Suppressor macrophage treated with lipopolysaccharide for 4 hours (primary cell): ENCODE data around the gene MYO1D.
"Not testable (repeated sequence)": the region's sequence is repeated elsewhere in the genome, so short reads cannot be mapped to it uniquely, and the experiment has no call there.

Source experiments
- DNase-seq: peaks from one replicate; pipeline ENCODE4 v3.0.0-alpha.2; 2020

MYO1D gene

GRCh38 chr17:32887410-32887809 is 10.5 kb upstream of the MYO1D start:
- not testable (repeated sequence) for DNase-seq

- not testable (repeated sequence) for DNase-seq
Observed at GRCh38 chr17:32886951-32887350, 10.0 kb upstream of the MYO1D start.

GRCh38 chr17:32882734-32883133 is 5.8 kb upstream of the MYO1D start:
- DNase-seq: peak; percentile 79

GRCh38 chr17:32882029-32882428 is 5.1 kb upstream of the MYO1D start:
- DNase-seq: no peak

GRCh38 chr17:32880671-32881453 is 3.9 kb upstream of the MYO1D start:
- DNase-seq: peak; percentile 33

- DNase-seq: no peak
Observed at GRCh38 chr17:32879134-32879533, 2.2 kb upstream of the MYO1D start.

GRCh38 chr17:32878211-32878610 is 1.3 kb upstream of the MYO1D start:
- peak; percentile 56 for DNase-seq

GRCh38 chr17:32877164-32877764 is 340 bp upstream of the MYO1D start:
- peak; percentile 96 for DNase-seq

GRCh38 chr17:32875923-32876416 is 954 bp downstream of the MYO1D start:
- no peak for DNase-seq

- DNase-seq: no peak
Observed at GRCh38 chr17:32875230-32875917, 1.6 kb downstream of the MYO1D start.

GRCh38 chr17:32873114-32873513 is 3.8 kb downstream of the MYO1D start:
- DNase-seq: no peak

- peak; percentile 66 for DNase-seq
Observed at GRCh38 chr17:32871746-32872145, 5.2 kb downstream of the MYO1D start.

- DNase-seq: no peak
Observed at GRCh38 chr17:32870969-32871368, 6.0 kb downstream of the MYO1D start.

- no peak for DNase-seq
Observed at GRCh38 chr17:32870027-32870670, 6.8 kb downstream of the MYO1D start.

GRCh38 chr17:32869345-32870026 is 7.4 kb downstream of the MYO1D start:
- DNase-seq: no peak

GRCh38 chr17:32865141-32865540 is 11.8 kb downstream of the MYO1D start:
- no peak for DNase-seq

- DNase-seq: no peak
Observed at GRCh38 chr17:32863559-32863958, 13.4 kb downstream of the MYO1D start.

- DNase-seq: no peak
Observed at GRCh38 chr17:32862940-32863339, 14.0 kb downstream of the MYO1D start.

GRCh38 chr17:32861981-32862380 is 14.9 kb downstream of the MYO1D start:
- no peak for DNase-seq

- no peak for DNase-seq
Observed at GRCh38 chr17:32859857-32860525, 16.9 kb downstream of the MYO1D start.

- no peak for DNase-seq
Observed at GRCh38 chr17:32855620-32856019, 21.3 kb downstream of the MYO1D start.

- no peak for DNase-seq
Observed at GRCh38 chr17:32854832-32855389, 22.0 kb downstream of the MYO1D start.
